GM23338 (cell line): ENCODE measurements around the gene SPRED2. TPM values are rescaled to one million over a fixed set of nuclear protein-coding genes. Genes with fewer than 3 reads are reported as not detected.
"Not testable (repeated sequence)": the region's sequence is repeated elsewhere in the genome, so short reads cannot be mapped to it uniquely, and the experiment has no call there.

Source experiments
- ATAC-seq: fragments of 200-7000 bp; cut with Tn5 transposase; 3 replicates; pipeline ENCODE4 v1.9.1; 2020
- DNase-seq: peaks from one replicate; pipeline ENCODE4 v3.0.0-alpha.2; 2015; ENCODE audit warnings: low spot score
- H2AFZ ChIP-seq: fragments of 200-600 bp; sonication (generic); 2 replicates; pipeline ENCODE4 v1.8.0; 2016; ENCODE audit warnings: antibody characterized with exemption, mild to moderate bottlenecking, moderate library complexity
- H3F3A ChIP-seq: fragments of 200-600 bp; sonication (generic); replicated peaks from 2 replicates; pipeline ENCODE4 v1.8.0; 2017; ENCODE audit warnings: antibody characterized with exemption, mixed run types, low read depth
- H3K27ac ChIP-seq: fragments of 200-600 bp; sonication (generic); 2 replicates; pipeline ENCODE4 v1.6.1; 2016; ENCODE audit warnings: low read depth
- H3K27me3 ChIP-seq: fragments of 200-600 bp; sonication (generic); 2 replicates; pipeline ENCODE4 v1.8.0; 2016; ENCODE audit warnings: mild to moderate bottlenecking, mixed run types, moderate library complexity; ENCODE audit not compliant: insufficient read depth
- H3K36me3 ChIP-seq: fragments of 200-600 bp; sonication (generic); 2 replicates; pipeline ENCODE4 v1.8.0; 2016; ENCODE audit warnings: mild to moderate bottlenecking; ENCODE audit not compliant: insufficient read depth
- H3K4me1 ChIP-seq: fragments of 200-600 bp; sonication (generic); 2 replicates; pipeline ENCODE4 v1.8.0; 2016; ENCODE audit warnings: mild to moderate bottlenecking, moderate library complexity; ENCODE audit not compliant: insufficient read depth
- H3K4me2 ChIP-seq: fragments of 200-600 bp; sonication (generic); 2 replicates; pipeline ENCODE4 v1.7.1; 2017; ENCODE audit warnings: mixed run types
- H3K4me3 ChIP-seq: fragments of 200-600 bp; sonication (generic); 2 replicates; pipeline ENCODE4 v1.6.1; 2016; ENCODE audit warnings: mixed run types
- H3K79me2 ChIP-seq: fragments of 200-600 bp; sonication (generic); replicated peaks from 2 replicates; pipeline ENCODE4 v1.8.0; 2017; ENCODE audit warnings: mild to moderate bottlenecking; ENCODE audit not compliant: insufficient read depth
- H3K9me2 ChIP-seq: fragments of 200-600 bp; sonication (generic); 2 replicates; pipeline ENCODE4 v1.8.0; 2017; ENCODE audit not compliant: insufficient read depth
- H4K20me1 ChIP-seq: fragments of 200-600 bp; sonication (generic); replicated peaks from 2 replicates; pipeline ENCODE4 v1.8.0; 2017; ENCODE audit warnings: mild to moderate bottlenecking; ENCODE audit not compliant: insufficient read depth
- H3K27ac Mint-ChIP-seq: 2 replicates; pipeline ENCODE4 v1.8.0; 2020; ENCODE audit warnings: inconsistent platforms, mild to moderate bottlenecking, moderate library complexity, mixed read lengths
- H3K27me3 Mint-ChIP-seq: 3 replicates; pipeline ENCODE4 v1.8.0; 2022; ENCODE audit warnings: low read depth, mild to moderate bottlenecking, moderate library complexity, mixed read lengths, inconsistent platforms; ENCODE audit not compliant: insufficient read depth, poor library complexity
- H3K36me3 Mint-ChIP-seq: 3 replicates; pipeline ENCODE4 v1.8.0; 2021; ENCODE audit warnings: low read depth, mild to moderate bottlenecking, inconsistent platforms, moderate library complexity, mixed read lengths
- H3K4me1 Mint-ChIP-seq: 3 replicates; pipeline ENCODE4 v1.8.0; 2020; ENCODE audit warnings: mild to moderate bottlenecking, inconsistent platforms, mixed read lengths
- H3K4me3 Mint-ChIP-seq: 3 replicates; pipeline ENCODE4 v1.8.0; 2021; ENCODE audit warnings: moderate library complexity, mild to moderate bottlenecking, inconsistent platforms, mixed read lengths
- H3K9me3 Mint-ChIP-seq: 3 replicates; pipeline ENCODE4 v1.8.0; 2020; ENCODE audit warnings: moderate library complexity, mild to moderate bottlenecking, inconsistent platforms, mixed read lengths
- EZH2phosphoT487 ChIP-seq: fragments of 200-600 bp; sonication (generic); IDR thresholded peaks from one replicate; pipeline ENCODE4 v1.8.1; 2018; ENCODE audit warnings: antibody characterized with exemption; ENCODE audit not compliant: unreplicated experiment
- NANOG ChIP-seq: IDR thresholded peaks from 2 replicates; pipeline ENCODE4 v1.6.1; 2016; ENCODE audit warnings: antibody characterized with exemption, borderline replicate concordance
- polyA plus RNA-seq: library from polyadenylated mRNA; unstranded; fragments of >200 nt; fragmentation: Nextera tagmentation; extraction: Ambion mirVana; gene quantifications from 2 replicates; pipeline ENCODE4 v1.2.1, GENCODE V29; 2016
- total RNA-seq: library from RNA; depleted of rRNA; stranded (reverse); fragments of >200 nt; shearing (Covaris generic); gene quantifications from 2 replicates; pipeline ENCODE4 v1.2.3, GENCODE V29; 2014
- TF ChIP-seq, protein P1 (sequence below): IDR thresholded peaks from one replicate; pipeline ENCODE4 v1.6.1; 2018; ENCODE audit warnings: antibody characterized with exemption; ENCODE audit not compliant: unreplicated experiment
- TF ChIP-seq, protein P2 (sequence below): fragments of 250-450 bp; sonication (Bioruptor Pico); IDR thresholded peaks from 2 replicates; pipeline ENCODE4 v1.5.0; 2020; ENCODE audit warnings: mild to moderate bottlenecking, moderate library complexity

Gene SPRED2
- total and polyA plus RNA-seq, 2 experiments from 2014 or later: 8.7 to 13.0 TPM

DNA sequence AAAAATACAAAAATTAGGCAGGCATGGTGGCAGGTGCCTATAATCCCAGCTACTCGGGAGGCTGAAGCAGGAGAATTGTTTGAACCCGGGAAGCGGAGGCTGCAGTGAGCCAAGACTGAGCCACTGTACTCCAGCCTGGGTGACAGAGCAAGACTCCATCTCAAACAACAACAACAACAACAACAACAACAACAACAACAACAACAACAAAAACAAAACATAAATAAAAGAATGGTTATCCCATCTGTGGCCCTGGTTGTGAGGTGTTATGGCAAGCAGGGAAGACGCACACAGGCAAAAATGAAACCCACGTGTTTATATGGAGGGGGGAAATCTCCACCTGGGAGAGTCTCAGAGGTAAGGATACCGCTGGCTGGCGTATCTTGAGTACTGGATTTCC, 115.0 kb downstream of the SPRED2 start:
- not testable (repeated sequence) for DNase-seq, H3F3A ChIP-seq, H3K4me3 ChIP-seq, H3K36me3 ChIP-seq, H3K9me2 ChIP-seq, H3K27ac ChIP-seq, H3K4me1 Mint-ChIP-seq, H3K4me1 ChIP-seq, H3K27ac Mint-ChIP-seq, H2AFZ ChIP-seq, H3K79me2 ChIP-seq, H4K20me1 ChIP-seq, H3K9me3 Mint-ChIP-seq, H3K4me2 ChIP-seq, H3K27me3 ChIP-seq, ATAC-seq, H3K4me3 Mint-ChIP-seq
- Mint-ChIP-seq H3K36me3 (peaks cover 27% of the 10 kb centered on the region), H3K27me3 (peaks cover 11% of the 10 kb centered on the region)

DNA sequence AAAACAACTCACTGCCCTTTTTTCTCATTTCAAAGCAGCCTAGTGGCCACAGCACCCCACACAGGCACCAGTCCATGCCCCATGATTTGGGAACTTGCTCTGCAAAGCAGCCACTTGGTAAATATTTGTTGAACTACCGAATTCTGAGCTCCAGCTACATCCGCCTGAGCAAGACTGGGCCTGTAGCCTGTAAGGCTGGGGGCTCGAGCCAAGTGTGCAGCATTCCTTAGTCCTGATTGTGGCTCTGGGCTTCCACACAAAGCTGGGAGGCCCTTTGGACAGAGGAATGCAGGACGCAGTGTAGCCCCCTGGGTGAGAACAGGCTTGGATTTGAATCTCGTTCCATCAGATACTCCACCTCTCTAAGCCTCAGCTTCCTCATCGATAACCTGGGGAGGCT, 116.3 kb downstream of the SPRED2 start:
- Histone ChIP-seq H4K20me1 (peaks cover 8% of the 10 kb centered on the region), H3K4me1 (no peaks in the 10 kb centered on the region), H3K79me2 (no peaks in the 10 kb centered on the region), H3K4me3 (no peak overlapping the region), H3K4me2 (no peak overlapping the region), H3K27me3 (no peaks in the 10 kb centered on the region), H3K9me2 (no peaks in the 10 kb centered on the region), H3K27ac (no peak overlapping the region), H2AFZ (no peak overlapping the region), H3K36me3 (no peaks in the 10 kb centered on the region), H3F3A (no peaks in the 10 kb centered on the region)
- Mint-ChIP-seq H3K27ac (no peak overlapping the region), H3K4me3 (no peak overlapping the region), H3K27me3 (peaks cover 11% of the 10 kb centered on the region), H3K9me3 (no peaks in the 10 kb centered on the region), H3K36me3 (peaks cover 27% of the 10 kb centered on the region), H3K4me1 (no peaks in the 10 kb centered on the region)
- DNase-seq: no peak
- ATAC-seq: no peak
- TF ChIP-seq, protein P1, sequence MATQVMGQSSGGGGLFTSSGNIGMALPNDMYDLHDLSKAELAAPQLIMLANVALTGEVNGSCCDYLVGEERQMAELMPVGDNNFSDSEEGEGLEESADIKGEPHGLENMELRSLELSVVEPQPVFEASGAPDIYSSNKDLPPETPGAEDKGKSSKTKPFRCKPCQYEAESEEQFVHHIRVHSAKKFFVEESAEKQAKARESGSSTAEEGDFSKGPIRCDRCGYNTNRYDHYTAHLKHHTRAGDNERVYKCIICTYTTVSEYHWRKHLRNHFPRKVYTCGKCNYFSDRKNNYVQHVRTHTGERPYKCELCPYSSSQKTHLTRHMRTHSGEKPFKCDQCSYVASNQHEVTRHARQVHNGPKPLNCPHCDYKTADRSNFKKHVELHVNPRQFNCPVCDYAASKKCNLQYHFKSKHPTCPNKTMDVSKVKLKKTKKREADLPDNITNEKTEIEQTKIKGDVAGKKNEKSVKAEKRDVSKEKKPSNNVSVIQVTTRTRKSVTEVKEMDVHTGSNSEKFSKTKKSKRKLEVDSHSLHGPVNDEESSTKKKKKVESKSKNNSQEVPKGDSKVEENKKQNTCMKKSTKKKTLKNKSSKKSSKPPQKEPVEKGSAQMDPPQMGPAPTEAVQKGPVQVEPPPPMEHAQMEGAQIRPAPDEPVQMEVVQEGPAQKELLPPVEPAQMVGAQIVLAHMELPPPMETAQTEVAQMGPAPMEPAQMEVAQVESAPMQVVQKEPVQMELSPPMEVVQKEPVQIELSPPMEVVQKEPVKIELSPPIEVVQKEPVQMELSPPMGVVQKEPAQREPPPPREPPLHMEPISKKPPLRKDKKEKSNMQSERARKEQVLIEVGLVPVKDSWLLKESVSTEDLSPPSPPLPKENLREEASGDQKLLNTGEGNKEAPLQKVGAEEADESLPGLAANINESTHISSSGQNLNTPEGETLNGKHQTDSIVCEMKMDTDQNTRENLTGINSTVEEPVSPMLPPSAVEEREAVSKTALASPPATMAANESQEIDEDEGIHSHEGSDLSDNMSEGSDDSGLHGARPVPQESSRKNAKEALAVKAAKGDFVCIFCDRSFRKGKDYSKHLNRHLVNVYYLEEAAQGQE: no peak
- TF ChIP-seq, protein P2, sequence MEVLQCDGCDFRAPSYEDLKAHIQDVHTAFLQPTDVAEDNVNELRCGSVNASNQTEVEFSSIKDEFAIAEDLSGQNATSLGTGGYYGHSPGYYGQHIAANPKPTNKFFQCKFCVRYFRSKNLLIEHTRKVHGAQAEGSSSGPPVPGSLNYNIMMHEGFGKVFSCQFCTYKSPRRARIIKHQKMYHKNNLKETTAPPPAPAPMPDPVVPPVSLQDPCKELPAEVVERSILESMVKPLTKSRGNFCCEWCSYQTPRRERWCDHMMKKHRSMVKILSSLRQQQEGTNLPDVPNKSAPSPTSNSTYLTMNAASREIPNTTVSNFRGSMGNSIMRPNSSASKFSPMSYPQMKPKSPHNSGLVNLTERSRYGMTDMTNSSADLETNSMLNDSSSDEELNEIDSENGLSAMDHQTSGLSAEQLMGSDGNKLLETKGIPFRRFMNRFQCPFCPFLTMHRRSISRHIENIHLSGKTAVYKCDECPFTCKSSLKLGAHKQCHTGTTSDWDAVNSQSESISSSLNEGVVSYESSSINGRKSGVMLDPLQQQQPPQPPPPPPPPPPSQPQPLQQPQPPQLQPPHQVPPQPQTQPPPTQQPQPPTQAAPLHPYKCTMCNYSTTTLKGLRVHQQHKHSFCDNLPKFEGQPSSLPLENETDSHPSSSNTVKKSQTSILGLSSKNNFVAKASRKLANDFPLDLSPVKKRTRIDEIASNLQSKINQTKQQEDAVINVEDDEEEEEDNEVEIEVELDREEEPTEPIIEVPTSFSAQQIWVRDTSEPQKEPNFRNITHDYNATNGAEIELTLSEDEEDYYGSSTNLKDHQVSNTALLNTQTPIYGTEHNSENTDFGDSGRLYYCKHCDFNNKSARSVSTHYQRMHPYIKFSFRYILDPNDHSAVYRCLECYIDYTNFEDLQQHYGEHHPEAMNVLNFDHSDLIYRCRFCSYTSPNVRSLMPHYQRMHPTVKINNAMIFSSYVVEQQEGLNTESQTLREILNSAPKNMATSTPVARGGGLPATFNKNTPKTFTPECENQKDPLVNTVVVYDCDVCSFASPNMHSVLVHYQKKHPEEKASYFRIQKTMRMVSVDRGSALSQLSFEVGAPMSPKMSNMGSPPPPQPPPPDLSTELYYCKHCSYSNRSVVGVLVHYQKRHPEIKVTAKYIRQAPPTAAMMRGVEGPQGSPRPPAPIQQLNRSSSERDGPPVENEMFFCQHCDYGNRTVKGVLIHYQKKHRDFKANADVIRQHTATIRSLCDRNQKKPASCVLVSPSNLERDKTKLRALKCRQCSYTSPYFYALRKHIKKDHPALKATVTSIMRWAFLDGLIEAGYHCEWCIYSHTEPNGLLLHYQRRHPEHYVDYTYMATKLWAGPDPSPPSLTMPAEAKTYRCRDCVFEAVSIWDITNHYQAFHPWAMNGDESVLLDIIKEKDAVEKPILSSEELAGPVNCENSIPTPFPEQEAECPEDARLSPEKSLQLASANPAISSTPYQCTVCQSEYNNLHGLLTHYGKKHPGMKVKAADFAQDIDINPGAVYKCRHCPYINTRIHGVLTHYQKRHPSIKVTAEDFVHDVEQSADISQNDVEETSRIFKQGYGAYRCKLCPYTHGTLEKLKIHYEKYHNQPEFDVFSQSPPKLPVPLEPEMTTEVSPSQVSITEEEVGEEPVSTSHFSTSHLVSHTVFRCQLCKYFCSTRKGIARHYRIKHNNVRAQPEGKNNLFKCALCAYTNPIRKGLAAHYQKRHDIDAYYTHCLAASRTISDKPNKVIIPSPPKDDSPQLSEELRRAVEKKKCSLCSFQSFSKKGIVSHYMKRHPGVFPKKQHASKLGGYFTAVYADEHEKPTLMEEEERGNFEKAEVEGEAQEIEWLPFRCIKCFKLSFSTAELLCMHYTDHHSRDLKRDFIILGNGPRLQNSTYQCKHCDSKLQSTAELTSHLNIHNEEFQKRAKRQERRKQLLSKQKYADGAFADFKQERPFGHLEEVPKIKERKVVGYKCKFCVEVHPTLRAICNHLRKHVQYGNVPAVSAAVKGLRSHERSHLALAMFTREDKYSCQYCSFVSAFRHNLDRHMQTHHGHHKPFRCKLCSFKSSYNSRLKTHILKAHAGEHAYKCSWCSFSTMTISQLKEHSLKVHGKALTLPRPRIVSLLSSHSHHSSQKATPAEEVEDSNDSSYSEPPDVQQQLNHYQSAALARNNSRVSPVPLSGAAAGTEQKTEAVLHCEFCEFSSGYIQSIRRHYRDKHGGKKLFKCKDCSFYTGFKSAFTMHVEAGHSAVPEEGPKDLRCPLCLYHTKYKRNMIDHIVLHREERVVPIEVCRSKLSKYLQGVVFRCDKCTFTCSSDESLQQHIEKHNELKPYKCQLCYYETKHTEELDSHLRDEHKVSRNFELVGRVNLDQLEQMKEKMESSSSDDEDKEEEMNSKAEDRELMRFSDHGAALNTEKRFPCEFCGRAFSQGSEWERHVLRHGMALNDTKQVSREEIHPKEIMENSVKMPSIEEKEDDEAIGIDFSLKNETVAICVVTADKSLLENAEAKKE (CRISPR knock-in tag): no peak
- TF ChIP-seq NANOG (no peak), EZH2phosphoT487 (no peak)
